BLaER1 (cell line): ENCODE measurements around the gene DPF3.

ENCODE experiments used
- H3K27ac ChIP-seq: shearing (Covaris generic); formaldehyde crosslinking; 2 replicates; pipeline ENCODE4 v1.8.1; 2022
- H3K27me3 ChIP-seq: shearing (Covaris generic); formaldehyde crosslinking; 2 replicates; pipeline ENCODE4 v1.8.1; 2022
- H3K36me3 ChIP-seq: shearing (Covaris generic); formaldehyde crosslinking; 2 replicates; pipeline ENCODE4 v1.8.1; 2022
- H3K4me1 ChIP-seq: shearing (Covaris generic); formaldehyde crosslinking; 2 replicates; pipeline ENCODE4 v1.8.1; 2022
- H3K4me2 ChIP-seq: shearing (Covaris generic); formaldehyde crosslinking; 2 replicates; pipeline ENCODE4 v1.8.1; 2022
- H3K4me3 ChIP-seq: shearing (Covaris generic); formaldehyde crosslinking; 2 replicates; pipeline ENCODE4 v1.8.1; 2022
- H3K9ac ChIP-seq: shearing (Covaris generic); formaldehyde crosslinking; 2 replicates; pipeline ENCODE4 v1.8.1; 2022
- H3K9me3 ChIP-seq: shearing (Covaris generic); formaldehyde crosslinking; 2 replicates; pipeline ENCODE4 v1.8.1; 2022
- H4K20me1 ChIP-seq: shearing (Covaris generic); formaldehyde crosslinking; 2 replicates; pipeline ENCODE4 v1.8.1; 2022
- Cebpa-rat ChIP-seq: shearing (Covaris generic); IDR thresholded peaks from 2 replicates; pipeline ENCODE4 v1.8.1; 2022

The DPF3 gene

DNA sequence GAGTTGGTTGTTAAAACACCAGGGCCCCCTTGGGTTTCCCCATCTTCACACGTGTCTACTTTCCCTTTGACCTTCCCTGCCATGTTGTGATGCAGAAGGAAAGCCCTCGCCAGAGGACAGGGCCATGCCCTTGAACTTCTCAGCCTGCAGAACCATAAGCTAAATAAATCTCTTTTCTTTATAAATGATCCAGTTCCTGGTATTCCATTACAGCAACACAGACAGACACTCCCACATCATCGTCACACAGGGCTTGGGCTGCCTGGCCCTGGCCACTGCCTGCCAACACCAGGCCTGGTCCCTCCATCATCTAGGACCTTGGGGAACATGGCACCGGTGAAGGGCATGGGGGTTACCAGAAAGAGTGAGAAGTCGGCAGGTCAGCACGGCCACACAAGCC lies 84.8 kb downstream of the DPF3 start:
- H4K20me1 ChIP-seq, result no peaks in the 10 kb centered on the region
- H3K9me3 ChIP-seq, result no peaks in the 10 kb centered on the region
- no peak for TF ChIP-seq Cebpa-rat

DNA sequence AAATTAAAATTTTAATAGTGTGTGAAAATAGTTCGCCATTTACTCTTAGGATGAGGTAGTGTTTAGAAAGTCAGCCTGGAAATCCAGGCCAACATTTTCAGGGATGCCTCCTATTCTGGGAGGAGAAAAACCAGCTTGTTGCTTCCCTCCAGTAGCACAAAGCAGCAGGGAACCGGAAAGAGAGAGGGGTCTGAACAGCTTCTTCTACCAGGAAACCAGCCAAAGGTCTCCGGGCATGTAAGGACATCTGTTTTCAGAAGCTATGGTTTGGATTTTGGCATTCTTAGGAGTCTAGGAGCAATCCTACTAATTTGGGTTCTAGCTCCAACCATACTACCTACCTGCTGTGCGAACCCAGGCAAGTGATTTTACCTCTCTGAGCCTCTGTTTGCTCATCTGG lies 85.3 kb downstream of the DPF3 start:
- no peaks in the 10 kb centered on the region for H3K36me3 ChIP-seq
- H3K4me1 ChIP-seq, result no peaks in the 10 kb centered on the region
- no peak overlapping the region for H3K27ac ChIP-seq
- H4K20me1 ChIP-seq, result no peaks in the 10 kb centered on the region
- no peak overlapping the region for H3K4me2 ChIP-seq
- no peak overlapping the region for H3K9ac ChIP-seq
- H3K27me3 ChIP-seq, result no peaks in the 10 kb centered on the region
- H3K9me3 ChIP-seq, result no peaks in the 10 kb centered on the region
- no peak for TF ChIP-seq Cebpa-rat
- no peak overlapping the region for H3K4me3 ChIP-seq

More for the DNA sequence above, 84.8 kb downstream of the DPF3 start:
- Histone ChIP-seq H3K36me3 (no peaks in the 10 kb centered on the region), H3K27ac (no peak overlapping the region), H3K4me2 (no peak overlapping the region), H3K27me3 (no peaks in the 10 kb centered on the region), H3K4me1 (no peaks in the 10 kb centered on the region), H3K4me3 (no peak overlapping the region), H3K9ac (no peak overlapping the region)

DNA sequence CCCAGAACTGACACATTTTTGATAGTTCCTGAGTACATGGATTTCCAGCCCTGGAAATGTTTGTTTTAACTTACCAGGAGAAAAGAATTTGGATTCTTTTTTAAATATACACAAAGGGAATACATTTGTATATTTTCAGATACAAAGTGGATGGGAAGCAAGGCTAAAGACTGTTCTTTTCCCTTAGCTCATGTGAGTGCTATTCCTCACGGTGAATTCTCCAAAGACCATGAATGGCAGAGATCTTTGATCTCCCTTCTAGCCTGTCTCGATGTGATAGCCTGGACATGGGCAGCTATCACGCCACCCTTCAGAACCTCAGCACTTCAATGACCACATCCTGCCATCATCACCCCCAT lies 91.3 kb downstream of the DPF3 start:
- TF ChIP-seq Cebpa-rat, result no peak
- Histone ChIP-seq H4K20me1 (no peaks in the 10 kb centered on the region), H3K27ac (no peak overlapping the region), H3K4me1 (no peaks in the 10 kb centered on the region), H3K4me2 (no peak overlapping the region), H3K4me3 (no peak overlapping the region), H3K36me3 (no peaks in the 10 kb centered on the region), H3K27me3 (no peaks in the 10 kb centered on the region), H3K9ac (no peak overlapping the region), H3K9me3 (no peaks in the 10 kb centered on the region)

DNA sequence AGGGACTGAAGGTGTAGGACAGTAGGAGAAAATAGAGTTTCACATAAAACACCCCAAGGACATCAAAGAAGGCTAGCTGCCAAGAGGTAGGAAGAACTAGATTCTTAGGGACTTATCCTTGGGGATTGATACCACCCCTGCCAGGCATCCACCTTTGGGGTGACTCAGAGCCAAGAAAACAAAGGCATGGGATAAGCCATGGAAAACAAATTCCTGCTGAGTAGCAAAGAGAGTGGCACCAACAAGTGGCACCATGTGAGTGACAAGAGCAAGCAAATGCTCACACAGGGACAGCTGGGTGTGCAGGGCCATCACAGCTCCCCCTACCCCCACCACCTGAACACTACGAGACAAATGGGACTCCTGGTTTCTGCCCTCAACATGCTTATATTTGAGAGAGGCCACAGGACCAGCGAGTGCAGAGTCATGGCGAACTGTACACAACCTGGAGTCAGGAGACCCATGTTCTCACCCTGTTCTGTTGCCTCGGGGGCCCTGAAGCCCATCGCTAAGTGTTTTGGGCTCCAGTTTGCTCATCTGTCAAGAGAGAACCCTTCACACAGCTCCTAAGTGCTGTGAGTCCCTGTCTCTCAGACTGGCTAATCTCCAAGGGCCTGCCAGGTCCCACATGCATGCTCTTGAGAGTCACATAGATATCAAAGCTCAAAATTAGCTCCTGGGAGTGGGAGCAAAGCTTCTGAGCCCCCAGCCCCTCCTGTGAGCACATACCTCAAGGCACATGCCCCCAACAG lies 91.9 kb downstream of the DPF3 start:
- Histone ChIP-seq H3K4me3 (no peak overlapping the region), H3K9ac (no peak overlapping the region), H3K36me3 (no peaks in the 10 kb centered on the region), H4K20me1 (no peaks in the 10 kb centered on the region), H3K4me1 (no peaks in the 10 kb centered on the region), H3K4me2 (no peak overlapping the region), H3K9me3 (no peaks in the 10 kb centered on the region), H3K27ac (no peak overlapping the region), H3K27me3 (no peaks in the 10 kb centered on the region)
- TF ChIP-seq Cebpa-rat, result no peak

DNA sequence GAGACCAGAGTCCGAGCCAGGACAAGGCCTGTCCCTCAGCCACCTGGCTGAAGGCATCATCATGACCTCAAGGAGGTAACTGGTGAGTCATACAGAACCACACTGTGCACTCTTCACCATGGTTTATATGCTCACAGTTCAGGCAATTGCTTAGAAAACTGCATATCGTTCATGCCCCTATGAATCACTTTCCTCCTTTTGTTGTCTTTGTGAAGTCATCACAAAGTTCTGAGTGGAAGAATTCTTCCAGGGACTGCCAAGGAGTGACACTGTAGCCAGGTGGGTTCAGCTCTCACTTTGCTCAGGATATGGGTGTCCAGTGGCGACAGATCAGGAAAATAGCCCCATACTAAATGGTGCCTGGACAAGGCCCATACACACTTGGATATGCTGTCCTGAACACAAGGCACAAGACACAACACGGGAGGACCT lies 92.5 kb downstream of the DPF3 start:
- no peak overlapping the region for H3K27ac ChIP-seq
- H3K27me3 ChIP-seq, result no peaks in the 10 kb centered on the region
- H4K20me1 ChIP-seq, result no peaks in the 10 kb centered on the region
- no peak for TF ChIP-seq Cebpa-rat
- no peak overlapping the region for H3K4me3 ChIP-seq
- H3K4me2 ChIP-seq, result no peak overlapping the region
- H3K4me1 ChIP-seq, result no peaks in the 10 kb centered on the region
- no peaks in the 10 kb centered on the region for H3K36me3 ChIP-seq
- H3K9me3 ChIP-seq, result no peaks in the 10 kb centered on the region
- no peak overlapping the region for H3K9ac ChIP-seq

DNA sequence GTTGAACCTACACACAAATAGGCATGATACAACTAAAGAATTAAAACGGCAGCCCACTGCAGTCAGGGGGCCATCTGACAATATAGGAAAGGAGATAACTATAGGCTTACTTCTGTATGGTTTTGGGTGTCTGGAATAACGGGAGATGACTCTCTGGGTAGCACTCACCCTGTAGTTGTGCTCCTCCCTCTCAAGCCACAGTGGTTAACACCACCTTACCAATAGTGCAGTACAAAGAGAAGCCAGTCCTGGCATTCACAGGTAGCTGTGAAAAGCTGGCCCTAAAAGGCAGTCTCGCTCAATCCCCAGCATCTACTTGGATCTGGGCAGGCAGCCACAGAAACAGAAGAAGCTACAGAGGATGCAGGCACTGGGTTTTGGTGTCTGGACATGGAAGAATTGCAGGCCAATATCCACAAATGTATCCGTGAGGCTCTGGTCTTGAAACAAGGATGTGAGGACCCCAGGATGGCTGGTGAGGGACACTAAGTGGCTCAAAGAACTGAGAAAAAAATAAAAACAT lies 93.0 kb downstream of the DPF3 start:
- no peaks in the 10 kb centered on the region for H3K36me3 ChIP-seq
- H3K9ac ChIP-seq, result no peak overlapping the region
- H3K4me3 ChIP-seq, result no peak overlapping the region
- no peak for TF ChIP-seq Cebpa-rat
- no peaks in the 10 kb centered on the region for H3K4me1 ChIP-seq
- no peaks in the 10 kb centered on the region for H3K27me3 ChIP-seq
- H3K27ac ChIP-seq, result no peak overlapping the region
- no peaks in the 10 kb centered on the region for H3K9me3 ChIP-seq
- no peaks in the 10 kb centered on the region for H4K20me1 ChIP-seq
- H3K4me2 ChIP-seq, result no peak overlapping the region

DNA sequence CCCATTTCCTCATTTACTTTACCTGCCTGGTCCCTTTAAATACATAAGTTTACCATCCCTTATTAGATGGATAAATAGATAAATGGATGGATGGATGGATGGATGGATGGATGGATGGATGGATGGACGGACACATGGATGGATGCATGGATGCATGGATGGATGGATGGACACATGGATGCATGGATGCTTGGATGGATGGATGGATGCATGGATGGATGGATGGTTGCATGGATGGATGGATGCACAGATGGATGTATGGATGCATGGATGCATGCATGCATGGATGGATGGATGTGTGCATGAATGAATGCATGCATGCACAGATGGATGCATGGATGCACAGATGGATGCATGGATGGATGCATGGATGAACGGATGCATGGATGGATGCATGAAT lies 93.6 kb downstream of the DPF3 start:
- Histone ChIP-seq H3K4me1 (no peaks in the 10 kb centered on the region), H4K20me1 (no peaks in the 10 kb centered on the region), H3K4me2 (no peak overlapping the region), H3K9me3 (no peaks in the 10 kb centered on the region), H3K36me3 (no peaks in the 10 kb centered on the region), H3K27ac (no peak overlapping the region), H3K9ac (no peak overlapping the region), H3K27me3 (no peaks in the 10 kb centered on the region), H3K4me3 (no peak overlapping the region)
- no peak for TF ChIP-seq Cebpa-rat

DNA sequence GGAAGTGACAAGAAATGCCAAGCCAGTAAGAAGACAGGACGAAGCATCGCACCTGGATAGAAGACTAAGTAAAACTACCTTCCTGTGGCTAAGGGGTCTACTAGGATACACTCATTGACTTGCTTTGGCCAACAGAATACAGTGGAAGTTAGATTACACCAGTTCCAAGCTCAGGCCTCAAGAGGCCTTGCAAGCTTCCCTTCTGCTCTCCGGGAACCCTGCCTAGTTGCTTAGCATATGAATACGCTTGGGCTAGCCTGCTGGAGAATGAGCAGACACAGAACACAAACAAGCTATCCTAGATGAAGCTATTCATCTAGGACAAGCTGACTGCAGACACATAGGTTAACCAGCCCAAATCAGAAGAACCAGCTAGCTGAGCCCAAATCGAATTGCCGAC lies 97.0 kb downstream of the DPF3 start:
- no peak for TF ChIP-seq Cebpa-rat

DNA sequence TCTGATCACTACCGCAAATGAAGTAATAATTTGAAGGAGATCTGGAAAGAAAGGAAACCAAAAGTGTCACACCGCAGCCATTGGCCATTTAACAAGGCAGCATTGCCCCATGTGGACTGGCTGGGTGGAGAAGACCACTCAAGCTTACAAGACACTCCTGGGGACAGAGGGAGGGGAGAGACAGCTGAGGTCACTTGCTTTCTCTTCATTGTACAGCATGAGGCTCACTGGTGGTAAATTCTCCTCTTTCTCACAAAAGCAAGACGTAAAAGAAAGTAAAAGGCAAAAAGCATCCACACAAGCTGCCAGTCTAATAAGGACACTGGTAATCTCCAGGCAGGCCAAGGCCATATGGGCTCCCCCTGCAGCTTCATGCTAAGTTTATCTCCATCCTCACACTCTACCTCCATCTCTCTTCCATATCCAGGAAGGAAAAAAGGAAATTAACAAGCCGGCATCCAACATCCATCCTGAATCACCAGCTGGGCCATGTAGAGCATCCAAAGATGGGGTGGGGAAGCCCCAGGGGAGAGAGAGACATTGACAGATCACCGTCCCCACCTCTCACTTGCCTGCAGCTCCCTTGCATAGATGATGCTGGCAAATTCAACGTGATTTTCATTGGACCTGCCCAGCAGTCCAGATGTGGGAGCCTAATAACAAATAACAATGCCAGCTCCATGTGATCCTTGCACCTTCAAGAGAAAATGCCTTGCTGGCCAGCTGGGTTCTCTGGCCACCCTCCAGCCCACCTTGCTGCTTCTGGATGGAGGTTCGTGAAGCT lies 100.6 kb downstream of the DPF3 start:
- Histone ChIP-seq H3K36me3 (no peaks in the 10 kb centered on the region), H3K9me3 (no peaks in the 10 kb centered on the region), H3K4me2 (no peak overlapping the region), H3K27me3 (no peaks in the 10 kb centered on the region), H3K27ac (no peak overlapping the region), H3K9ac (no peak overlapping the region), H3K4me1 (peaks cover 22% of the 10 kb centered on the region), H3K4me3 (no peak overlapping the region), H4K20me1 (no peaks in the 10 kb centered on the region)
- TF ChIP-seq Cebpa-rat, result no peak

More for the DNA sequence above, 97.0 kb downstream of the DPF3 start:
- H3K4me2 ChIP-seq, result no peak overlapping the region
- no peaks in the 10 kb centered on the region for H3K36me3 ChIP-seq
- no peak overlapping the region for H3K27ac ChIP-seq
- no peak overlapping the region for H3K4me3 ChIP-seq
- no peak overlapping the region for H3K9ac ChIP-seq
- H3K4me1 ChIP-seq, result no peaks in the 10 kb centered on the region
- H3K27me3 ChIP-seq, result no peaks in the 10 kb centered on the region
- no peaks in the 10 kb centered on the region for H4K20me1 ChIP-seq
- H3K9me3 ChIP-seq, result no peaks in the 10 kb centered on the region

DNA sequence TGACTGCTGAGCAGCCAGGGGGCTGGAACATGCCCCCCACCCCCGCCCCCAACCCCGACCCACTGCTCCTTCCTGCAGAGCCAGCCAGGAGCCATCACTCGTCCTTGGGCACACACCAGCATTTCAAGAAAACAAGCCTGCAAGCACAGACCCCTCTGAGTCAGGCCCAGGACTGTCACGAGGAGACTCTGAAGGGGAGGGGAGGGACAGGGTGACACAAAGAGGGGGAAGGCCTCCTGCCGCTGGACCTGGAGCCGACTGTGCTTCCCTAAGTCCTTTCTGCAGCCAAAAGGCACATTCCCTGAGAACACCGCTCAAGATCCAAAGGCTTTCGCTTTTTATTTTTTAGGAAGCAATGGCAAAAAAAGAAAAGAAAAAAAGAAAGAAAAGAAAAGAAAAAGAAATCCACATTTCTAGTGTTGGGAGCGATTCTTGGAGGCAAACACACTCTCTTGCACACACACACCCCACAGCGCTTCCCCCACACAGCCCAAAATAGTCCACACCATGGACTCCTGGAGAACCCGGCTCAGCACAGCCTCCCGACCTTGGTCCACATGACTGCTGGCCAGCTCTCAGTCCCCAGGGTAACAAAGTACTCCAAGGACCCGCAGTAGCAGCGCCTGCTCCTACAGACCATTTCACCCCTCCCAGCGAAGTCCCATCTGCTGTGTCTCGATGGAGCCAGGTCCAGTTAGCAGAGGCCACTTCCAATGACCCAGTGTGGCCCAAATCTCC lies 101.7 kb downstream of the DPF3 start:
- H3K27me3 ChIP-seq, result no peaks in the 10 kb centered on the region

More for the DNA sequence above, 101.7 kb downstream of the DPF3 start:
- Histone ChIP-seq H3K9ac (no peak overlapping the region), H3K9me3 (no peaks in the 10 kb centered on the region), H3K27ac (no peak overlapping the region), H3K4me3 (no peak overlapping the region), H3K4me1 (peaks cover 29% of the 10 kb centered on the region), H3K36me3 (no peaks in the 10 kb centered on the region), H3K4me2 (no peak overlapping the region), H4K20me1 (no peaks in the 10 kb centered on the region)
- TF ChIP-seq Cebpa-rat, result no peak
